ENCODE data around the gene MAEL.

Gene MAEL

DNA sequence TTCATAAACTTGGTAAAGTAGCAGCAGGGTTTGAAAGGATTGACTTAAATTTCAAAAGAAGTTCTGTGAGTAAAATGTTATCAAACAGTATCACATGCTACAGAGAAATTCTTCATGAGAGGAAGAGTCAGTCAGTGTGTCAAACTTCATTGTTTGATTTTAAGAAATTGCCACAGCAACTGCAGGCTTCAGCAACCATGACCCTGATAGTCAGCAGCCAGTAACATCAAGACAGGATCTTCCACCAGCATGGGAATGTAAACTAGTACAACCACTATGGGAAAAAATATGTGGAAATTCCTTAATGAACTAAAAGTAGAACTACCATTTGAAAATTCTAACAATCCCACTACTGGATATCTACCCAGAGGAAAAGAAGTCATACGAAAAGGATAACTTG lies 11.5 kb downstream of the MAEL start:
- in situ Hi-C loops (cut with HindIII; ENCODE audit: low sequenced_read_pairs) = no loop called here
- no peak for DNase-seq (ENCODE audit: low read depth, low spot score)
- TF ChIP-seq, protein P1, sequence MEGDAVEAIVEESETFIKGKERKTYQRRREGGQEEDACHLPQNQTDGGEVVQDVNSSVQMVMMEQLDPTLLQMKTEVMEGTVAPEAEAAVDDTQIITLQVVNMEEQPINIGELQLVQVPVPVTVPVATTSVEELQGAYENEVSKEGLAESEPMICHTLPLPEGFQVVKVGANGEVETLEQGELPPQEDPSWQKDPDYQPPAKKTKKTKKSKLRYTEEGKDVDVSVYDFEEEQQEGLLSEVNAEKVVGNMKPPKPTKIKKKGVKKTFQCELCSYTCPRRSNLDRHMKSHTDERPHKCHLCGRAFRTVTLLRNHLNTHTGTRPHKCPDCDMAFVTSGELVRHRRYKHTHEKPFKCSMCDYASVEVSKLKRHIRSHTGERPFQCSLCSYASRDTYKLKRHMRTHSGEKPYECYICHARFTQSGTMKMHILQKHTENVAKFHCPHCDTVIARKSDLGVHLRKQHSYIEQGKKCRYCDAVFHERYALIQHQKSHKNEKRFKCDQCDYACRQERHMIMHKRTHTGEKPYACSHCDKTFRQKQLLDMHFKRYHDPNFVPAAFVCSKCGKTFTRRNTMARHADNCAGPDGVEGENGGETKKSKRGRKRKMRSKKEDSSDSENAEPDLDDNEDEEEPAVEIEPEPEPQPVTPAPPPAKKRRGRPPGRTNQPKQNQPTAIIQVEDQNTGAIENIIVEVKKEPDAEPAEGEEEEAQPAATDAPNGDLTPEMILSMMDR (IDR thresholded peaks at IDR 0.05; ENCODE audit: low read depth, low read length) = no peak
- H3K4me3 ChIP-seq (ENCODE audit: low read depth, low read length) = no peak overlapping the region

DNA sequence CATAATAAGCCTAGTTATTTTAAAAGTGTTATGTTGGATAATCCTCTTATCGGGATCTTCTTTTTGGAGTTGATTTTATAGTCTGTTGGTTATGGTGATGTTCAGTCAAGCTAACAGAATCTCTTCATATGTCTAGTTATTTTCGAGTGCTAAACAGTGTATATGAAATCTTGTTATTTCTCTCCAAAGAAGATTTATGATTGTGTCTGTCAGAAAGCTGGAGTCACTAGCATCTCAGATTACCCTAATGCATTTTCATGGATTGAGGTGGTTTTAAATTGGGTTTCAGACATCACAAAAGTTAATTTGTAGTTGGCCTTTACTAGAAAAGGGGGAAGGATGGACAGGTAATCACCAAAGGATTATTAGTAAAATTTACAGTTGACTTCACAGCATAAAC lies 13.3 kb downstream of the MAEL start:
- H3K4me3 ChIP-seq (ENCODE audit: low read depth, low read length) = no peak overlapping the region
- TF ChIP-seq, protein P1 (IDR thresholded peaks at IDR 0.05; ENCODE audit: low read depth, low read length) = no peak

DNA sequence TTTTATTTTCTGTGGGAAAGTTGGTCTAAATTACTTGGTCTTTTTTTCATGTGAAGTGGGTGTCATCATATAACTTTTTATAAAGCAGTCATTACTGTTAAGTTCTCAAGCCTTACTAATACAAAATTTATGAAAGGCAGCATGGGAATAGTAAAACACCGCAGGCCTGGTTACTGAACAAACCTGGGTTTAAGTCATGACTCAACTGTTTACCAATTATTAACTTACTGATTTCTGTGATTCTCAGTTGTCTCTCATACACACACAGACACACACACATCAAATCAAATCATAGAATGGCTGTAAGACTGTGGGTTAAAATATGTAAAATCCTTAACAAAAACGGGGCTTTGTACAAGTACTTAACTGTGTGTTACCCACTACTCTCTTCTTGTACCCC lies 14.6 kb downstream of the MAEL start:
- in situ Hi-C loops (cut with HindIII; ENCODE audit: low sequenced_read_pairs) = no loop called here
- DNase-seq (ENCODE audit: low read depth, low spot score) = no peak
- TF ChIP-seq, protein P1 (IDR thresholded peaks at IDR 0.05; ENCODE audit: low read depth, low read length) = no peak
- no peak overlapping the region for H3K4me3 ChIP-seq (ENCODE audit: low read depth, low read length)

More for the DNA sequence above, 13.3 kb downstream of the MAEL start:
- in situ Hi-C loops (cut with HindIII; ENCODE audit: low sequenced_read_pairs) = no loop called here
- no peak for DNase-seq (ENCODE audit: low read depth, low spot score)

DNA sequence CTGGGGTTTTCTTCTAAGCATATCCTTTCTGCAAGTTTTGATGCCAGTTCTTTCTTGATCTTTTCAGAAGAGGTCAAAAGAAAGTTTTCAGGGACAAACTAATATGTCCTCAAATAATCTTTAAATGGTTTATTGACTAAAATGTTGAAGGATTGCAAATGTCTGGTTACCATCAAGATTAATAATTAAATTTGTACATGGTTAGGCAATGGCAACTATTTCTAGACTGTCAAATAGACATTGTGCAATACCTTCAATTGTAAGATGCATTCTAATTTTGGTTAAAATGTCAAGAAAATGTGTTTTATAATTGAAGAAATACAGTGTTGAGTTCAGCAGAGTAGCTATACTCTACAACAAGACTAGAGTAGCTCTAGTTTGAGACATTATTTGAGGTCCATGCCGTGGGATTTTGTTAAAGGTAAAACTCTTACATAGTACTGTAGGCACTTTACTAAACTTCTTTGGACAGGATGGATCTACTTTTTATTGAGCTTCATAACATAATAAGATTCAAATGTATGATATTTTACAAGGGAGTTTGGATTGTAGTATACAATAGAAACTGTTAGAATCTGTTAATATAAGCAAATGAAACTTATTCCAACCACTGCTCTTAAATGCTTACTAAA lies 22.6 kb downstream of the MAEL start:
- in situ Hi-C loops (cut with HindIII; ENCODE audit: low sequenced_read_pairs) = no loop called here
- DNase-seq (ENCODE audit: low read depth, low spot score) = no peak
- no peak overlapping the region for H3K4me3 ChIP-seq (ENCODE audit: low read depth, low read length)
- TF ChIP-seq, protein P1 (IDR thresholded peaks at IDR 0.05; ENCODE audit: low read depth, low read length) = no peak

DNA sequence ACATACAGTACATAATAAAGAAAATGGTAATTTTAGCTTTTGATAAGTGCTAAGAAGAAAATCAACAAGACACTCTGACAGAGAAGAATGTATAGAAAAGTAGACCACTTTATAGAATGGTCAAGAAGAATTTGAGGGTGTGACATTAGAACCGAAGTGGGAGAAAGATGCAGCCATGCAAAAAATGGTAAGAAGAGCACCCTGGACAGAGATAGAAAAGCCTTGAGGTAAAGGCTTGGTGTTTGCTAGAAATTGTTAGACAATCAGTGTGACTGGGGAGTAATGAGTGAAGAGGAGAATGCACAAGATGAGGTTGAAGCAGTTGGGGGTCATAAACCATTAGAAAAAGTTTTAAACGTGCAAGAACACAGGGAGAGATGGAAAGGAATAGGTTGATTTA lies 23.5 kb downstream of the MAEL start:
- H3K4me3 ChIP-seq (ENCODE audit: low read depth, low read length) = no peak overlapping the region
- DNase-seq (ENCODE audit: low read depth, low spot score) = no peak
- in situ Hi-C loops (cut with HindIII; ENCODE audit: low sequenced_read_pairs) = no loop called here
- TF ChIP-seq, protein P1 (IDR thresholded peaks at IDR 0.05; ENCODE audit: low read depth, low read length) = no peak

DNA sequence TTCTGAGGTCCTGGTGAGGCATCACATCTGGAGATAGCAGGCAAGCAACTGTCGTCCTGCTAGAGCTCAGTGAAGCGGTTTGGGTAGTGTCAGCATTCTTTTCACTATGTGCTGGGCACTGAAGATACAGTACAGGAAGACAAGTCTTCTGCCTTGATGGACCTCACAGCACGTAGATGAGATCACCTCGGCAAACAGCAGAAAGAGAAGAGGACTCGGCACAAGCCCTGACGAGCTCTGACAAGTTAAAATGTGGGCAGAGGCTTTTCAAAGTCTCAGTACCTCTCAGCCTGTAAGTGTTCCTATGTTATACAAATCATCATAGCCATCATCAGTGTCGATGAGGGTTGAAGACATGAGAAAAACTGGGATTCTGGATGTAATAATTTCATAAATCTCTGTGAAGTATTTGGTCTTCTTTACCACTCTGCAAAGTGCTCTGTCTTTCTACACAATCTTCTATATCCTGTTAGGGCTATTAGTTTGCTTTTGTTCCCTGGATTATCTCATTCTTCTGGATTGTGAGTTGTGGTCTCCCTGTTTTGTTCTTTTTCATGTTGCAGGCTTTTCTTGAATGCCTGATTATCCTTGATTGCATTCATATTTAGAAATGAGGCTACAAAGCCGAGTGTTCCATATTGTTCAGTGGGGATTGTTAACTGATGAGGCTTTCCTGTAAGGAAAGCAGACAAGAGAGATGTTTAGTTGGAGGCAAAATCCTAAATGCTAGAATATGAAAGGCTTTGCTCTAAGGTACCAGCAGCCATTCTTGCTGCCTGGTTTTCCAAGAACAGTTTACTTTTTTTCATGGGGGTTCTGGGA lies 24.2 kb downstream of the MAEL start:
- in situ Hi-C loops (cut with HindIII; ENCODE audit: low sequenced_read_pairs) = no loop called here
- DNase-seq (ENCODE audit: low read depth, low spot score) = no peak
- TF ChIP-seq, protein P1 (IDR thresholded peaks at IDR 0.05; ENCODE audit: low read depth, low read length) = no peak
- no peak overlapping the region for H3K4me3 ChIP-seq (ENCODE audit: low read depth, low read length)
